Right atrium auricular region (tissue), 2 donors: ENCODE measurements around the gene LHFPL5. TPM values are rescaled to one million over a fixed set of nuclear protein-coding genes. Genes with fewer than 3 reads are reported as not detected.

Experiments used
- DNase-seq: peaks from one replicate; pipeline ENCODE4 v3.0.0-alpha.2; 2019; ENCODE audit warnings: low spot score
- H3K27ac ChIP-seq, 2 donors: fragments of 200-600 bp; sonication (generic); 1 replicate in 1 of 2; 2 replicates in 1 of 2; pipeline ENCODE4 v1.5.1; 2016 to 2019
- H3K27me3 ChIP-seq, 2 donors: fragments of 200-600 bp; sonication (generic); one replicate each; pipeline versions ENCODE4 v1.5.1 to v1.6.0; 2017 to 2019
- H3K36me3 ChIP-seq: fragments of 200-600 bp; sonication (generic); one replicate; pipeline ENCODE4 v1.5.1; 2016
- H3K4me1 ChIP-seq, 2 donors: fragments of 200-600 bp; sonication (generic); one replicate each; pipeline versions ENCODE4 v1.5.1 to v1.6.0; 2017 to 2019
- H3K4me3 ChIP-seq, 2 donors: fragments of 200-600 bp; sonication (generic); 1 replicate in 1 of 2; 2 replicates in 1 of 2; pipeline ENCODE4 v1.5.1; 2017 to 2019; ENCODE audit warnings: mild to moderate bottlenecking in 1 of 2, moderate library complexity in 1 of 2
- H3K9me3 ChIP-seq, 2 donors: fragments of 200-600 bp; sonication (generic); one replicate each; pipeline ENCODE4 v1.5.1; 2019
- CTCF ChIP-seq, 2 donors: fragments of 200-600 bp; sonication (generic); IDR thresholded peaks; one replicate each; pipeline ENCODE4 v1.5.1; 2019; ENCODE audit warnings: antibody characterized with exemption in 2 of 2
- total RNA-seq, 2 donors: library from RNA; depleted of rRNA; stranded (reverse); fragments of >200 nt; gene quantifications; one replicate each; pipeline ENCODE4 v1.1.0, GENCODE V29; 2016

LHFPL5 gene
- total RNA-seq = not detected

- Histone ChIP-seq H3K4me1 (peaks cover 0 to 6% of the 10 kb centered on the region in 2 donors), H3K27me3 (no peaks in the 10 kb centered on the region), H3K9me3 (no peaks in the 10 kb centered on the region), H3K4me3 (peak within 1 kb of the TSS in 1 of 2 donors; percentile 24), H3K27ac (no peak within 1 kb of the TSS), H3K36me3 (no peaks in the 10 kb centered on the region)
- no peak for TF ChIP-seq CTCF (IDR thresholded peaks at IDR 0.05)
- DNase-seq = no peak
Measured at GRCh38 chr6:35804996-35805736, at the start of gene LHFPL5. TSS of gene LHFPL5 (plus strand) at chr6:35805352. CDS start at chr6:35805671, 319 bp downstream.

GRCh38 chr6:35757456-35758123, 47.6 kb upstream of the LHFPL5 start:
- H3K9me3 ChIP-seq = no peaks in the 10 kb centered on the region
- no peak overlapping the region for H3K4me3 ChIP-seq
- peak in 1 of 2 donors; percentile 53 for TF ChIP-seq CTCF (IDR thresholded peaks at IDR 0.05)
- DNase-seq = no peak
- H3K4me1 ChIP-seq = no peaks in the 10 kb centered on the region
- no peaks in the 10 kb centered on the region for H3K27me3 ChIP-seq
- no peak overlapping the region for H3K27ac ChIP-seq
- no peaks in the 10 kb centered on the region for H3K36me3 ChIP-seq

- no peaks in the 10 kb centered on the region for H3K36me3 ChIP-seq
- no peak overlapping the region for H3K27ac ChIP-seq
- no peaks in the 10 kb centered on the region for H3K4me1 ChIP-seq
- H3K9me3 ChIP-seq = no peaks in the 10 kb centered on the region
- no peaks in the 10 kb centered on the region for H3K27me3 ChIP-seq
- H3K4me3 ChIP-seq = no peak overlapping the region
- TF ChIP-seq CTCF (IDR thresholded peaks at IDR 0.05) = no peak
- DNase-seq = no peak
Measured at GRCh38 chr6:35759426-35759825, 45.7 kb upstream of the LHFPL5 start.

GRCh38 chr6:35765739-35766138, 39.4 kb upstream of the LHFPL5 start:
- Histone ChIP-seq H3K36me3 (no peaks in the 10 kb centered on the region), H3K27ac (no peak overlapping the region), H3K4me1 (no peaks in the 10 kb centered on the region), H3K9me3 (no peaks in the 10 kb centered on the region), H3K4me3 (no peak overlapping the region), H3K27me3 (no peaks in the 10 kb centered on the region)
- DNase-seq = no peak
- TF ChIP-seq CTCF (IDR thresholded peaks at IDR 0.05) = no peak

- Histone ChIP-seq H3K27ac (no peak overlapping the region), H3K4me1 (no peaks in the 10 kb centered on the region), H3K9me3 (no peaks in the 10 kb centered on the region), H3K27me3 (no peaks in the 10 kb centered on the region), H3K36me3 (no peaks in the 10 kb centered on the region), H3K4me3 (no peak overlapping the region)
- no peak for TF ChIP-seq CTCF (IDR thresholded peaks at IDR 0.05)
- no peak for DNase-seq
Measured at GRCh38 chr6:35769211-35769610, 35.9 kb upstream of the LHFPL5 start.
